ENCODE results near the gene PRKAR1B.

The PRKAR1B gene

GRCh38 chr7:533266-533665 lies 193.8 kb downstream of the PRKAR1B start:
- H3K27ac ChIP-seq, result no peak overlapping the region
- TF ChIP-seq CTCF (conservative IDR thresholded peaks at IDR 0.05), result no peak
- no peak for TF ChIP-seq ZFX (IDR thresholded peaks at IDR 0.05)

- TF ChIP-seq ZFX (IDR thresholded peaks at IDR 0.05), result no peak
- TF ChIP-seq CTCF (conservative IDR thresholded peaks at IDR 0.05), result no peak
- H3K27ac ChIP-seq, result no peak overlapping the region
Observed at GRCh38 chr7:532379-533143, 194.5 kb downstream of the PRKAR1B start.

GRCh38 chr7:531777-532176 lies 195.3 kb downstream of the PRKAR1B start:
- no peak for TF ChIP-seq CTCF (conservative IDR thresholded peaks at IDR 0.05)
- TF ChIP-seq ZFX (IDR thresholded peaks at IDR 0.05), result no peak
- H3K27ac ChIP-seq, result no peak overlapping the region

- H3K27ac ChIP-seq, result no peak overlapping the region
Observed at GRCh38 chr7:528451-528850, 198.6 kb downstream of the PRKAR1B start.

GRCh38 chr7:527723-528122 lies 199.4 kb downstream of the PRKAR1B start:
- no peak overlapping the region for H3K27ac ChIP-seq
- TF ChIP-seq CTCF (conservative IDR thresholded peaks at IDR 0.05) (no peak), ZFX (IDR thresholded peaks at IDR 0.05) (no peak)

More at GRCh38 chr7:528451-528850, 198.6 kb downstream of the PRKAR1B start:
- TF ChIP-seq ZFX (IDR thresholded peaks at IDR 0.05) (no peak), CTCF (conservative IDR thresholded peaks at IDR 0.05) (no peak)

GRCh38 chr7:526460-527034 lies 200.5 kb downstream of the PRKAR1B start:
- TF ChIP-seq ZFX (IDR thresholded peaks at IDR 0.05), result no peak
- no peak for TF ChIP-seq CTCF (conservative IDR thresholded peaks at IDR 0.05)
- H3K27ac ChIP-seq, result no peak overlapping the region

- no peak overlapping the region for H3K27ac ChIP-seq
- TF ChIP-seq ZFX (IDR thresholded peaks at IDR 0.05) (no peak), CTCF (conservative IDR thresholded peaks at IDR 0.05) (no peak)
Observed at GRCh38 chr7:525740-526139, 201.3 kb downstream of the PRKAR1B start.

Data from C4-2B (cell line).